ENCODE data around the gene KHSRP. TPM values are rescaled to one million over a fixed set of nuclear protein-coding genes. Genes with fewer than 3 reads are reported as not detected.

Gene KHSRP
- 174 TPM for polyA plus RNA-seq (ENCODE audit: insufficient read length)

- DNase-seq (ENCODE audit: low read depth), result no peak
These were observed at the start of gene KHSRP for GRCh38 chr19:6424195-6424938. KHSRP (minus strand) TSS chr19:6424811; CDS start chr19:6424701, 110 bp downstream.

GRCh38 chr19:6473647-6474046 is 49.0 kb upstream of the KHSRP start:
- DNase-seq (ENCODE audit: low read depth), result no peak

- no peak for DNase-seq (ENCODE audit: low read depth)
These were observed 48.1 kb upstream of the KHSRP start for GRCh38 chr19:6472713-6473112.

GRCh38 chr19:6471076-6471475 is 46.5 kb upstream of the KHSRP start:
- no peak for DNase-seq (ENCODE audit: low read depth)

- DNase-seq (ENCODE audit: low read depth), result no peak
These were observed 45.6 kb upstream of the KHSRP start for GRCh38 chr19:6470173-6470572.

GRCh38 chr19:6467384-6467783 is 42.8 kb upstream of the KHSRP start:
- no peak for DNase-seq (ENCODE audit: low read depth)

- DNase-seq (ENCODE audit: low read depth), result no peak
These were observed 42.1 kb upstream of the KHSRP start for GRCh38 chr19:6466526-6467248.

- no peak for DNase-seq (ENCODE audit: low read depth)
These were observed 41.1 kb upstream of the KHSRP start for GRCh38 chr19:6465663-6466062.

GRCh38 chr19:6465006-6465405 is 40.4 kb upstream of the KHSRP start:
- DNase-seq (ENCODE audit: low read depth), result no peak

GRCh38 chr19:6464070-6464873 is 39.7 kb upstream of the KHSRP start, which contains the start of gene CRB3:
CRB3 (plus strand) TSS chr19:6464271; CDS start chr19:6464702, 431 bp downstream.
- DNase-seq (ENCODE audit: low read depth), result no peak

GRCh38 chr19:6460099-6460884 is 35.7 kb upstream of the KHSRP start:
- peak; percentile 94 for DNase-seq (ENCODE audit: low read depth)

GRCh38 chr19:6459262-6460098 is 34.9 kb upstream of the KHSRP start, which contains the start of gene SLC25A23:
SLC25A23 (minus strand) TSS chr19:6459792; CDS start chr19:6459628, 164 bp downstream.
- DNase-seq (ENCODE audit: low read depth), result peak; percentile 39

- DNase-seq (ENCODE audit: low read depth), result no peak
These were observed 34.2 kb upstream of the KHSRP start for GRCh38 chr19:6458695-6459261.

- no peak for DNase-seq (ENCODE audit: low read depth)
These were observed 33.5 kb upstream of the KHSRP start for GRCh38 chr19:6457958-6458694.

GRCh38 chr19:6455924-6456323 is 31.3 kb upstream of the KHSRP start:
- no peak for DNase-seq (ENCODE audit: low read depth)

GRCh38 chr19:6453951-6454565 is 29.4 kb upstream of the KHSRP start:
- DNase-seq (ENCODE audit: low read depth), result no peak

- DNase-seq (ENCODE audit: low read depth), result no peak
These were observed 28.3 kb upstream of the KHSRP start for GRCh38 chr19:6452899-6453298.

- DNase-seq (ENCODE audit: low read depth), result no peak
These were observed 27.6 kb upstream of the KHSRP start for GRCh38 chr19:6452223-6452614.

Measured in forelimb muscle (tissue), 1 donor.